Measurements from ENCODE around the gene TBC1D8. TPM values are rescaled to one million over a fixed set of nuclear protein-coding genes. Genes with fewer than 3 reads are reported as not detected.

The TBC1D8 gene
- total and polyA plus RNA-seq, 9 of the 15 experiments (the other 6 are each of a cell fraction or from before 2014, with no cell fraction given) = 0.36 to 1.3 (median 0.82) TPM

DNA sequence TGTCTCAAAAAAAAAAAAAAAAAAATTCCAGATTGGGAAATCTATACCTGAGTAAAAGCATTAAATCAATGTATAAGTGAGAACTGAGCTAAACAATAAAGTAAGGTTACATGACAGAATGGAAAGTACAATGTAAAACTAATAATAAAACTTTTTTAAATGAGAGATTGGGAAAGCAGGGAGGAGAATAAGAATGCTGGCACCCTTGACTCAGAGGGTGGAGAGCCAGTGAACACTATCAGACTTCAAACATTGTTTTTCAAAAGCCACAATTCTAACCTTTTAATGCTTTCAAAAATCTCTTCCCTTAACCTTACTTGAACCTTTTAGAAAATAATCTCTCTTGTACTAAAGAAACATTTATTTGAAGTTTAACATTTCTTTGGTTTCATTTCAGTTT lies 63.5 kb downstream of the TBC1D8 start:
- Histone ChIP-seq H2AFZ (ENCODE audit: low read depth, low read length) (no peak overlapping the region), H3K9me3 (replicated peaks; ENCODE audit: control insufficient read depth, insufficient read depth, low read depth, low read length) (no peaks in the 10 kb centered on the region), H3K27ac (ENCODE audit: extremely low read depth, low read depth, low read length) (no peak overlapping the region), H4K20me1 (replicated peaks; ENCODE audit: control insufficient read depth, insufficient read depth, low read length) (no peaks in the 10 kb centered on the region; the same call in 1 of the 2 replicates), H3K27me3 (ENCODE audit: control insufficient read depth in 2 of 2, insufficient read depth in 2 of 2, low read length in 2 of 2) (peaks cover 4 to 40% of the 10 kb centered on the region in 2 experiments; a peak in 3 of 5 replicates), H3K4me1 (replicated peaks in 1 of 2; ENCODE audit: control insufficient read depth in 2 of 2, insufficient read depth in 2 of 2, low read length in 2 of 2) (no peaks in the 10 kb centered on the region), H3K79me2 (ENCODE audit: control insufficient read depth, insufficient read depth, low read length) (no peaks in the 10 kb centered on the region), H3K36me3 (ENCODE audit: control insufficient read depth, insufficient read depth, low read length) (no peaks in the 10 kb centered on the region), H3K4me2 (ENCODE audit: insufficient read depth, low read length) (no peak overlapping the region), H3K9ac (ENCODE audit: insufficient read depth in 1 of 2, low read depth in 2 of 2, low read length in 2 of 2) (no peak overlapping the region), H3K9me1 (ENCODE audit: control insufficient read depth, insufficient read depth, low read length) (no peaks in the 10 kb centered on the region), H3K4me3 (no peak overlapping the region)
- intact Hi-C loops (cut with micrococcal nuclease) = no loop called here
- in situ Hi-C loops (cut with MboI) = no loop called here
- no peak for TF ChIP-seq ZNF408 (CRISPR knock-in tag; IDR thresholded peaks at IDR 0.05; ENCODE audit: low read depth)
- no peak for ATAC-seq
- POLR2A ChIA-PET = interaction anchor here (0.6 kb wide), 1 partner anchor 81 kb away, joined by 3 read pairs; no protein-coding TSS in a partner anchor
- no peak for FAIRE-seq
- no peak for DNase-seq (ENCODE audit: extremely low read depth in 1 of 4, low spot score in 3 of 4)
- no TSS peak for BruUV-seq (replicated peaks)
- CTCF ChIA-PET (ENCODE audit: low intra/inter-chr PET ratio) = no interaction called here

- no peak for FAIRE-seq
- ChIA-PET CTCF (ENCODE audit: low intra/inter-chr PET ratio) (no interaction called here), POLR2A (no interaction called here)
- Histone ChIP-seq H3K27me3 (ENCODE audit: control insufficient read depth in 2 of 2, insufficient read depth in 2 of 2, low read length in 2 of 2) (peaks cover 17 to 56% of the 10 kb centered on the region in 2 experiments; a peak in 4 of 5 replicates), H4K20me1 (replicated peaks; ENCODE audit: control insufficient read depth, insufficient read depth, low read length) (no peaks in the 10 kb centered on the region), H3K9me3 (replicated peaks; ENCODE audit: control insufficient read depth, insufficient read depth, low read depth, low read length) (no peaks in the 10 kb centered on the region), H3K4me1 (replicated peaks in 1 of 2; ENCODE audit: control insufficient read depth in 2 of 2, insufficient read depth in 2 of 2, low read length in 2 of 2) (no peaks in the 10 kb centered on the region), H3K9me1 (ENCODE audit: control insufficient read depth, insufficient read depth, low read length) (no peaks in the 10 kb centered on the region), H3K79me2 (ENCODE audit: control insufficient read depth, insufficient read depth, low read length) (no peaks in the 10 kb centered on the region), H3K9ac (ENCODE audit: insufficient read depth in 1 of 2, low read depth in 2 of 2, low read length in 2 of 2) (no peak overlapping the region), H3K4me2 (ENCODE audit: insufficient read depth, low read length) (no peak overlapping the region), H3K36me3 (ENCODE audit: control insufficient read depth, insufficient read depth, low read length) (no peaks in the 10 kb centered on the region), H3K27ac (ENCODE audit: extremely low read depth, low read depth, low read length) (no peak overlapping the region), H2AFZ (ENCODE audit: low read depth, low read length) (no peak overlapping the region), H3K4me3 (no peak overlapping the region)
- intact Hi-C loops (cut with micrococcal nuclease) = no loop called here
- 0% methylated on average over 1 of the region's 2 CpGs for WGBS (ENCODE audit: insufficient coverage, low coverage, missing lambda C conversion rate)
- ATAC-seq = no peak
- in situ Hi-C loops (cut with MboI) = no loop called here
- BruUV-seq (replicated peaks) = no TSS peak
- no peak for TF ChIP-seq POLR2H (tag; IDR thresholded peaks at IDR 0.05; ENCODE audit: low read depth)
- no peak for TF ChIP-seq ASH1L (IDR thresholded peaks at IDR 0.05; ENCODE audit: borderline replicate concordance, low read depth, partially characterized antibody)
- TF ChIP-seq ZNF384 (IDR thresholded peaks at IDR 0.05; ENCODE audit: low read depth, low read length) = no peak
- no peak for DNase-seq (ENCODE audit: extremely low read depth in 1 of 4, low spot score in 3 of 4)
Measured at GRCh38 chr2:101083613-101084012, 67.6 kb downstream of the TBC1D8 start.

Measured in K562 (cell line).